ENCODE data around the gene ADGRG3.

ADGRG3 gene

DNA sequence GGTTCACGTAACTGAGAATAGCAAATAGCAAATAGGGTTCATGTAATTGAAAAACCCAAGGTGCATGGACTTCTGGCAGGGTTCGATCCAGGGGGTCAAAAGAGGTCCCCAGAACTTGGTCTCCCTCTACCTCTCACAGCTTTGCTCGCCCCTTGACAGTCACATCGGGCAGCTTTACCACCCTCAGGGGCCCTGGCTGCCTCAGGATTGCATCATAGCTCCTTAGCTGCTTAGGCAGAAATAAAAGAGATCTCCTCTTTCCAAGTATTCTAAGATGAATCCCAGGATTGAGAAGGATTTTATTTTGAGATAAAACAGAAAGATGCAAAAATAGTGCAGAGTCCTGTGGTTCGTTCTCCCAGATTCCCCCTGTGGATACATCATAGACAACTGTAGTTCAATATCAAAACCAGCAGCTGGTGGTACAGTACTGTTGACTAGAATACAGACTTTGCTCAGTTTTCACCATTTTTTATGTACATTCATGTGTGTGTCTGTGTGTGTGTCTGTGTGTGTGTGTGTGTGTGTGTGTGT lies 12.8 kb downstream of the ADGRG3 start:
- no peak overlapping the region for H3K4me3 ChIP-seq (ENCODE audit: low read depth, low read length)
- DNase-seq (ENCODE audit: low read depth, low spot score) = no peak
- TF ChIP-seq CTCF (IDR thresholded peaks at IDR 0.05; ENCODE audit: low read depth, low read length) = no peak
- in situ Hi-C loops (cut with HindIII; ENCODE audit: low sequenced_read_pairs) = no loop called here

DNA sequence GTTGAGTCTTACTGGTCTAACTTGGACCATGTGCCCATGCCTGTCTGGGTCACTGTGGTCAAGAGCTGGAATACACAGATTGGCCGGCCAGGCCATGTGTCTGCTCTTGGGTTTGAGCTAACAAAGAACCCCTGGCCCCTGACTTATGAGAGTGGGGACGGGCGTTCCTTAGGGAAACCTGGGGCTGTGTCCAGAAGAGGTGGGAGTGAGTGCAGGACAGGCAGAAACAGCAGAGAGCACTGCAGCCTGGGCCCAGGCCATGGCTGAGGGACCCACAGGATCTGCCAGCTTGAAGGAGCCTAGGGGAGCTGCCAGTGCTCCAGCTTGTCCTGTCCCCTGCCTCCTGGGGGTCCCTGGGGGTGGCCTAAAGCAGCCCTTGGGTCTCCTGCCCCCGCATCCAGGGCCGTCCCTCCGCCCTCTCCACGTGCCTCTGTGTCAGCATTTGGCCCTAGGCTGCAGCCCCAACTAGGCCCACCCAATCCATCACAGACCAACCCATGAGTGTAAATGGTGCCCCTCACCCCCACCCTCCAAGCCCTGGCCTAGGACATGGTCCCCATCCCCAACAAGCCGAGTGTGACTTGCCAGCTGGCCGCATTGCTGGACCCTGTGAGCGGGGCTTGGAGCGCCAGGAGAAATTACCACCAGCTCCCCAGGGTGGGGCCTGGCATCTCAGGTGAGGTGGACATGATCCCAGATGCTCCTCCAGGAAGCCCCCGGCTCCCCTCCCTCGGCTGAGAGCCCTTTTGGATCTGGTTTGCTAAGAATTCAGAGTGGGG lies 14.0 kb downstream of the ADGRG3 start:
- in situ Hi-C loops (cut with HindIII; ENCODE audit: low sequenced_read_pairs) = no loop called here
- TF ChIP-seq CTCF (IDR thresholded peaks at IDR 0.05; ENCODE audit: low read depth, low read length) = no peak
- no peak overlapping the region for H3K4me3 ChIP-seq (ENCODE audit: low read depth, low read length)
- DNase-seq (ENCODE audit: low read depth, low spot score) = no peak

- in situ Hi-C loops (cut with HindIII; ENCODE audit: low sequenced_read_pairs) = no loop called here
- no peak overlapping the region for H3K4me3 ChIP-seq (ENCODE audit: low read depth, low read length)
- no peak for TF ChIP-seq CTCF (IDR thresholded peaks at IDR 0.05; ENCODE audit: low read depth, low read length)
- no peak for DNase-seq (ENCODE audit: low read depth, low spot score)
These were observed 14.9 kb downstream of the ADGRG3 start for GRCh38 chr16:57682809-57683635.

DNA sequence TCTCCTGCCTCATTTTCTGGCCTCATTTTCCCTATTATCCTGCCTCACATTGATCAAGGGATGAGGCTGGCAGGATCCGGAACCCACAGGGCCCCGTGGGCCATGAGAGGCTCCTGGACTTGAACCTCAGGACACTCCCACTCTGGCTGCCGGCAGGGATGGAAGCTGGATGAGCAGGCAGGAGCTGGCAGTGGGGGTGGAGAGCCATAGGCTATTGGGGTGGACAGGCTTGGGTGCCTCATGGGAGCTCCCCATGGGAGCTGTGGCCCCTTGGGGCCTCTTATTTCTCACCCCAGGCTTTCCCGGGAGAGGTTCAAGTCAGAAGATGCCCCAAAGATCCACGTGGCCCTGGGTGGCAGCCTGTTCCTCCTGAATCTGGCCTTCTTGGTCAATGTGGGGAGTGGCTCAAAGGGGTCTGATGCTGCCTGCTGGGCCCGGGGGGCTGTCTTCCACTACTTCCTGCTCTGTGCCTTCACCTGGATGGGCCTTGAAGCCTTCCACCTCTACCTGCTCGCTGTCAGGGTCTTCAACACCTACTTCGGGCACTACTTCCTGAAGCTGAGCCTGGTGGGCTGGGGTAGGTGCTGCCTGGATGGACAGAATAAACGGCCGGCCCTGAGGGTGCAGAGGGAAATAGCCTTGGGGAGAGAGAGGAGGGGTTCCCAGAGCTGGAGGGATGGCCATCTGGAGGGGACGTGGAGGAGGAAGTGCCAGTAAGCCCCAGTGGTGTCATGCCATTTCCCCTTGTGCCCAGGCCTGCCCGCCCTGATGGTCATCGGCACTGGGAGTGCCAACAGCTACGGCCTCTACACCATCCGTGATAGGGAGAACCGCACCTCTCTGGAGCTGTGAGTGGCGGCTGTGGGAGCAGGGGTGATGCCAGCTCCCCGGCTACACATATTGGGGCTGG lies 15.8 kb downstream of the ADGRG3 start:
- in situ Hi-C loops (cut with HindIII; ENCODE audit: low sequenced_read_pairs) = no loop called here

GRCh38 chr16:57684626-57685358 lies 16.7 kb downstream of the ADGRG3 start:
- no peak overlapping the region for H3K4me3 ChIP-seq (ENCODE audit: low read depth, low read length)
- no peak for TF ChIP-seq CTCF (IDR thresholded peaks at IDR 0.05; ENCODE audit: low read depth, low read length)
- no peak for DNase-seq (ENCODE audit: low read depth, low spot score)
- in situ Hi-C loops (cut with HindIII; ENCODE audit: low sequenced_read_pairs) = no loop called here

More for the DNA sequence above, 15.8 kb downstream of the ADGRG3 start:
- TF ChIP-seq CTCF (IDR thresholded peaks at IDR 0.05; ENCODE audit: low read depth, low read length) = no peak
- DNase-seq (ENCODE audit: low read depth, low spot score) = no peak
- no peak overlapping the region for H3K4me3 ChIP-seq (ENCODE audit: low read depth, low read length)
